GM08714 (cell line): ENCODE results near the gene BTBD7.

ENCODE experiments used
- H3K4me3 ChIP-seq: fragments of 200-500 bp; sonication (Bioruptor generic); 2 replicates; pipeline ENCODE4 v1.5.1; 2014; ENCODE audit warnings: mild to moderate bottlenecking, low read length, inconsistent platforms
- ZNF274 ChIP-seq: IDR thresholded peaks from 2 replicates; pipeline ENCODE4 v1.6.1; 2012; ENCODE audit warnings: mild to moderate bottlenecking, low read depth, low read length

BTBD7 gene

GRCh38 chr14:93333631-93334103 is 831 bp upstream of the BTBD7 start:
- TF ChIP-seq ZNF274, result no peak
- H3K4me3 ChIP-seq, result peak overlapping the region; percentile 98

- peak overlapping the region; percentile 95 for H3K4me3 ChIP-seq
- no peak for TF ChIP-seq ZNF274
These were observed 411 bp downstream of the BTBD7 start for GRCh38 chr14:93332397-93332852.

GRCh38 chr14:93331728-93332396 is 974 bp downstream of the BTBD7 start:
- no peak for TF ChIP-seq ZNF274
- H3K4me3 ChIP-seq, result peak overlapping the region; percentile 95

- peak overlapping the region; percentile 95 for H3K4me3 ChIP-seq
- no peak for TF ChIP-seq ZNF274
These were observed 1.7 kb downstream of the BTBD7 start for GRCh38 chr14:93331002-93331727.

- no peak for TF ChIP-seq ZNF274
- no peak overlapping the region; the same call in 1 of the 2 replicates for H3K4me3 ChIP-seq
These were observed 2.2 kb downstream of the BTBD7 start for GRCh38 chr14:93330609-93331000.

- no peak for TF ChIP-seq ZNF274
- H3K4me3 ChIP-seq, result peak overlapping the region; percentile 36; the same call in 1 of the 2 replicates
These were observed 2.7 kb downstream of the BTBD7 start for GRCh38 chr14:93329965-93330608.

GRCh38 chr14:93328546-93328945 is 4.3 kb downstream of the BTBD7 start:
- no peak overlapping the region for H3K4me3 ChIP-seq
- TF ChIP-seq ZNF274, result no peak

GRCh38 chr14:93326196-93326595 is 6.6 kb downstream of the BTBD7 start:
- TF ChIP-seq ZNF274, result no peak

GRCh38 chr14:93323600-93324174 is 9.1 kb downstream of the BTBD7 start:
- no peak for TF ChIP-seq ZNF274
- no peak overlapping the region for H3K4me3 ChIP-seq

More at GRCh38 chr14:93326196-93326595, 6.6 kb downstream of the BTBD7 start:
- H3K4me3 ChIP-seq, result no peak overlapping the region

- no peak overlapping the region for H3K4me3 ChIP-seq
These were observed 9.8 kb downstream of the BTBD7 start for GRCh38 chr14:93322929-93323599.

GRCh38 chr14:93320489-93320888 is 12.3 kb downstream of the BTBD7 start:
- H3K4me3 ChIP-seq, result peak overlapping the region; percentile 23; the same call in 1 of the 2 replicates
- TF ChIP-seq ZNF274, result no peak

More at GRCh38 chr14:93322929-93323599, 9.8 kb downstream of the BTBD7 start:
- TF ChIP-seq ZNF274, result no peak

GRCh38 chr14:93319958-93320357 is 12.9 kb downstream of the BTBD7 start:
- TF ChIP-seq ZNF274, result no peak
- peak overlapping the region; percentile 23; the same call in 1 of the 2 replicates for H3K4me3 ChIP-seq

GRCh38 chr14:93319494-93319893 is 13.3 kb downstream of the BTBD7 start:
- no peak for TF ChIP-seq ZNF274
- no peak overlapping the region for H3K4me3 ChIP-seq
